GM12878 (cell line): ENCODE results near the gene DNAJC16.

Experiments used
- CBFB ChIP-seq: IDR thresholded peaks from 2 replicates; pipeline ENCODE4 v1.6.1; 2016; ENCODE audit warnings: antibody characterized with exemption, low read depth
- CREB1 ChIP-seq: IDR thresholded peaks from 2 replicates; pipeline ENCODE4 v1.6.1; 2012; ENCODE audit warnings: low read depth, mild to moderate bottlenecking, inconsistent platforms
- ETV6 ChIP-seq, 2 experiments: fragments of 450-650 bp in 1 of 2; IDR thresholded peaks in 1 of 2; conservative IDR thresholded peaks in 1 of 2; 2 replicates each; pipeline ENCODE4 v1.6.1; 2014; ENCODE audit warnings: antibody characterized with exemption in 1 of 2, borderline replicate concordance in 1 of 2, low read depth in 1 of 2, mild to moderate bottlenecking in 1 of 2, moderate library complexity in 1 of 2
- EZH2 ChIP-seq: IDR thresholded peaks from 2 replicates; pipeline ENCODE4 v1.6.1; 2012; ENCODE audit warnings: low read depth, mild to moderate bottlenecking, control low read depth, inconsistent platforms, low read length, borderline replicate concordance; ENCODE audit not compliant: control insufficient read depth
- KAT2A ChIP-seq: conservative IDR thresholded peaks from 2 replicates; pipeline ENCODE4 v1.6.1; 2011; ENCODE audit warnings: low read depth, low read length; ENCODE audit not compliant: control insufficient read depth
- KDM1A ChIP-seq: fragments of 200-600 bp; sonication (generic); IDR thresholded peaks from 2 replicates; pipeline ENCODE4 v1.6.1; 2016; ENCODE audit warnings: borderline replicate concordance
- MXI1 ChIP-seq: fragments of 150-350 bp; IDR thresholded peaks from 2 replicates; pipeline ENCODE4 v1.6.1; 2011; ENCODE audit warnings: low read depth, mild to moderate bottlenecking, inconsistent platforms, low read length, improper control_type of control experiment
- POLR2A ChIP-seq: IDR thresholded peaks from 2 replicates; pipeline ENCODE4 v1.6.1; 2011; ENCODE audit warnings: low read depth, mild to moderate bottlenecking, low read length
- POLR2AphosphoS5 ChIP-seq: IDR thresholded peaks from 2 replicates; pipeline ENCODE4 v1.6.1; 2011; ENCODE audit warnings: mild to moderate bottlenecking, low read length, inconsistent platforms
- RAD21 ChIP-seq: IDR thresholded peaks from 2 replicates; pipeline ENCODE4 v1.6.1; 2011; ENCODE audit warnings: mild to moderate bottlenecking, low read depth, low read length, moderate library complexity; ENCODE audit not compliant: insufficient read depth
- ZNF384 ChIP-seq: IDR thresholded peaks from 2 replicates; pipeline ENCODE4 v1.6.1; 2012; ENCODE audit warnings: low read depth, mild to moderate bottlenecking, low read length, improper control_type of control experiment, borderline replicate concordance
- ZZZ3 ChIP-seq: IDR thresholded peaks from 2 replicates; pipeline ENCODE4 v1.6.1; 2011; ENCODE audit warnings: low read depth; ENCODE audit not compliant: control insufficient read depth, insufficient read length
- TF ChIP-seq, protein P1 (sequence below), 3 experiments: IDR thresholded peaks in 2 of 3; conservative IDR thresholded peaks in 1 of 3; 2 replicates each; pipeline ENCODE4 v1.5.1; 2011; ENCODE audit warnings: low read depth in 3 of 3, low read length in 3 of 3, mild to moderate bottlenecking in 3 of 3, control low read depth in 2 of 3, moderate library complexity in 2 of 3, inconsistent platforms in 1 of 3, mixed read lengths in 1 of 3; ENCODE audit not compliant: control insufficient read depth in 2 of 3, insufficient read depth in 1 of 3; ENCODE audit errors: extremely low read depth in 1 of 3
- TF ChIP-seq, protein P2 (sequence below): IDR thresholded peaks from 2 replicates; pipeline ENCODE4 v1.6.1; 2011; ENCODE audit warnings: borderline replicate concordance, low read depth, mild to moderate bottlenecking, moderate library complexity, mixed read lengths, low read length; ENCODE audit not compliant: insufficient read depth; ENCODE audit errors: extremely low read length

DNA sequence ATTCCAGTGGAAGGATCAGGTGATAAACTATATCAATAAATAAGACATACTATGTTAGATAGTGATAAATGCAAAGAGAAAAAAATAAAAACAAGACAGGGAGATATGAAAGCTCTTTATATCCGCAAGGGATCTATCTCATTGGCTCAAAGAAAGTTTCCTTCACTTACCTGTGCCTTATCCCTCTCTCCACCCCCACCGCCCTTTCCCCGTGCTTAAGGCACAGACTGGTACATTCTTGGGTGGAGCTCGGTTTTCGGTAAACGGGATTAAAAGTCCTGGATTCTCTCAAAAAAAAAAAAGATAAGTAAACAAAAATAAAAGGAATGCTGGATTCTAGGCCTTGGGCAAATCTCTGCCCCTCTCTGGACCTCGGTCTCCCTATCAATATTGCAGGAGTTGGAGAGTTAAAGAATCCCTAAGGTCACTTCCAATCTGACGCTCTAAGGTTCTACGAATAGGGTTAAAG is 593 bp upstream of the DNAJC16 start:
- TF ChIP-seq EZH2 (no peak), ETV6 (conservative IDR thresholded peaks at IDR 0.05 in 1 of 2, IDR thresholded peaks at IDR 0.05 in 1 of 2; ENCODE audit: borderline replicate concordance in 1 of 2, low read depth in 1 of 2) (no peak), POLR2AphosphoS5 (no peak), KDM1A (no peak), POLR2A (no peak), CREB1 (no peak), KAT2A (no peak), RAD21 (no peak), ZNF384 (no peak), CBFB (no peak), ZZZ3 (no peak), MXI1 (no peak)
- TF ChIP-seq, protein P1, sequence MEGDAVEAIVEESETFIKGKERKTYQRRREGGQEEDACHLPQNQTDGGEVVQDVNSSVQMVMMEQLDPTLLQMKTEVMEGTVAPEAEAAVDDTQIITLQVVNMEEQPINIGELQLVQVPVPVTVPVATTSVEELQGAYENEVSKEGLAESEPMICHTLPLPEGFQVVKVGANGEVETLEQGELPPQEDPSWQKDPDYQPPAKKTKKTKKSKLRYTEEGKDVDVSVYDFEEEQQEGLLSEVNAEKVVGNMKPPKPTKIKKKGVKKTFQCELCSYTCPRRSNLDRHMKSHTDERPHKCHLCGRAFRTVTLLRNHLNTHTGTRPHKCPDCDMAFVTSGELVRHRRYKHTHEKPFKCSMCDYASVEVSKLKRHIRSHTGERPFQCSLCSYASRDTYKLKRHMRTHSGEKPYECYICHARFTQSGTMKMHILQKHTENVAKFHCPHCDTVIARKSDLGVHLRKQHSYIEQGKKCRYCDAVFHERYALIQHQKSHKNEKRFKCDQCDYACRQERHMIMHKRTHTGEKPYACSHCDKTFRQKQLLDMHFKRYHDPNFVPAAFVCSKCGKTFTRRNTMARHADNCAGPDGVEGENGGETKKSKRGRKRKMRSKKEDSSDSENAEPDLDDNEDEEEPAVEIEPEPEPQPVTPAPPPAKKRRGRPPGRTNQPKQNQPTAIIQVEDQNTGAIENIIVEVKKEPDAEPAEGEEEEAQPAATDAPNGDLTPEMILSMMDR (IDR thresholded peaks at IDR 0.05 in 2 of 3, conservative IDR thresholded peaks at IDR 0.05 in 1 of 3; ENCODE audit: control insufficient read depth in 2 of 3, extremely low read depth in 1 of 3, insufficient read depth in 1 of 3, low read depth in 3 of 3, low read length in 3 of 3), result no peak; a peak in 1 of 6 replicates
- TF ChIP-seq, protein P2, sequence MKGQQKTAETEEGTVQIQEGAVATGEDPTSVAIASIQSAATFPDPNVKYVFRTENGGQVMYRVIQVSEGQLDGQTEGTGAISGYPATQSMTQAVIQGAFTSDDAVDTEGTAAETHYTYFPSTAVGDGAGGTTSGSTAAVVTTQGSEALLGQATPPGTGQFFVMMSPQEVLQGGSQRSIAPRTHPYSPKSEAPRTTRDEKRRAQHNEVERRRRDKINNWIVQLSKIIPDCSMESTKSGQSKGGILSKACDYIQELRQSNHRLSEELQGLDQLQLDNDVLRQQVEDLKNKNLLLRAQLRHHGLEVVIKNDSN, result no peak
